Keratinocyte (primary cell): ENCODE data around the gene SOX15. TPM values are rescaled to one million over a fixed set of nuclear protein-coding genes. Genes with fewer than 3 reads are reported as not detected.

Source experiments
- DNase-seq: peaks from one replicate; pipeline ENCODE4 v3.0.0-alpha.2; 2011; ENCODE audit warnings: low read depth, missing footprints, low spot score
- FAIRE-seq: peaks from 2 replicates; lab custom pipeline; 2011; peaks lifted over from hg19 to GRCh38; lab: Jason Lieb, UNC
- H2AFZ ChIP-seq: 2 replicates; pipeline ENCODE4 v1.6.0; 2012; ENCODE audit warnings: low read length, control low read depth, inconsistent platforms; ENCODE audit not compliant: control insufficient read depth
- H3K27ac ChIP-seq: 2 replicates; pipeline ENCODE4 v1.5.1; 2011; ENCODE audit warnings: low read length; ENCODE audit not compliant: control insufficient read depth, insufficient read depth
- H3K27me3 ChIP-seq: 3 replicates; pipeline ENCODE4 v1.6.0; 2011; ENCODE audit warnings: low read length; ENCODE audit not compliant: control insufficient read depth, insufficient read depth; ENCODE audit errors: extremely low read depth
- H3K36me3 ChIP-seq, 2 experiments: 2 replicates in 1 of 2; 3 replicates in 1 of 2; pipeline ENCODE4 v1.5.1; 2011; ENCODE audit warnings: low read length in 2 of 2, mild to moderate bottlenecking in 1 of 2; ENCODE audit not compliant: control insufficient read depth in 2 of 2, insufficient read depth in 2 of 2; ENCODE audit errors: extremely low read depth in 1 of 2
- H3K4me1 ChIP-seq: 3 replicates; pipeline ENCODE4 v1.5.1; 2011; ENCODE audit warnings: low read length; ENCODE audit not compliant: control insufficient read depth, insufficient read depth; ENCODE audit errors: extremely low read depth
- H3K4me2 ChIP-seq: 3 replicates; pipeline ENCODE4 v1.6.0; 2011; ENCODE audit warnings: low read depth, low read length; ENCODE audit not compliant: control insufficient read depth, insufficient read depth; ENCODE audit errors: extremely low read depth
- H3K4me3 ChIP-seq, 3 experiments: fragments of 200-600 bp in 1 of 3; sonication (generic) in 1 of 3; 2 replicates in 2 of 3; 3 replicates in 1 of 3; pipeline ENCODE4 v1.5.1; 2011 to 2016; ENCODE audit warnings: low read length in 3 of 3, mild to moderate bottlenecking in 3 of 3, control low read depth in 2 of 3, inconsistent platforms in 1 of 3, low read depth in 1 of 3, mixed read lengths in 1 of 3, mixed run types in 1 of 3, moderate library complexity in 1 of 3; ENCODE audit not compliant: control insufficient read depth in 2 of 3, insufficient read depth in 2 of 3; ENCODE audit errors: extremely low read depth in 1 of 3
- H3K79me2 ChIP-seq: 2 replicates; pipeline ENCODE4 v1.6.0; 2012; ENCODE audit warnings: low read length; ENCODE audit not compliant: control insufficient read depth, insufficient read depth
- H3K9ac ChIP-seq: 3 replicates; pipeline ENCODE4 v1.6.0; 2011; ENCODE audit warnings: low read length; ENCODE audit not compliant: control insufficient read depth, insufficient read depth; ENCODE audit errors: extremely low read depth
- H3K9me1 ChIP-seq: 3 replicates; pipeline ENCODE4 v1.6.0; 2011; ENCODE audit warnings: low read length; ENCODE audit not compliant: control insufficient read depth, insufficient read depth; ENCODE audit errors: extremely low read depth
- H3K9me3 ChIP-seq: 2 replicates; pipeline ENCODE4 v1.5.1; 2012; ENCODE audit warnings: low read depth, low read length; ENCODE audit not compliant: control insufficient read depth
- H4K20me1 ChIP-seq: 3 replicates; pipeline ENCODE4 v1.6.0; 2011; ENCODE audit warnings: low read length; ENCODE audit not compliant: control insufficient read depth, insufficient read depth; ENCODE audit errors: extremely low read depth
- EZH2 ChIP-seq: IDR thresholded peaks from one replicate; pipeline ENCODE4 v1.6.1; 2012; ENCODE audit warnings: inconsistent platforms, mild to moderate bottlenecking, low read length, moderate library complexity
- dilution Hi-C: fragments of 300-500 bp; cut with MboI; formaldehyde crosslinking; loops from one replicate; pipeline ENCODE4 v1.7.0; 2020; ENCODE audit warnings: low sequenced_read_pairs; ENCODE audit not compliant: extremely low pct_ligation_motif_present
- polyA plus RNA-seq, 5 experiments: library from polyadenylated mRNA; depleted of rRNA in 3 of 5; stranded (reverse) in 3 of 5; stranded (forward) in 1 of 5; unstranded in 1 of 5; fragments of >200 nt; gene quantifications; 1 replicate in 1 of 5; 2 replicates in 3 of 5; 3 replicates in 1 of 5; pipeline versions ENCODE4 v1.2.1 to v1.2.3, GENCODE V29; 2011 to 2012; ENCODE audit warnings: missing spikeins in 2 of 5, low read depth in 1 of 5, low replicate concordance in 1 of 5
- TF ChIP-seq, protein P1 (sequence below), 3 experiments: IDR thresholded peaks in 1 of 3; conservative IDR thresholded peaks in 1 of 3; optimal IDR thresholded peaks in 1 of 3; 2 replicates in 2 of 3; 3 replicates in 1 of 3; pipeline versions ENCODE3 to v1.5.1; 2011; ENCODE audit warnings: low read length in 3 of 3, mild to moderate bottlenecking in 3 of 3, moderate library complexity in 2 of 3, control low read depth in 1 of 3, inconsistent platforms in 1 of 3; ENCODE audit not compliant: insufficient read depth in 2 of 3; ENCODE audit errors: extremely low read depth in 1 of 3

SOX15 gene
- polyA plus RNA-seq, 1 donor (not counting 4 experiments of a cell fraction or from before 2014, with no cell fraction given): 86.2 TPM

DNA sequence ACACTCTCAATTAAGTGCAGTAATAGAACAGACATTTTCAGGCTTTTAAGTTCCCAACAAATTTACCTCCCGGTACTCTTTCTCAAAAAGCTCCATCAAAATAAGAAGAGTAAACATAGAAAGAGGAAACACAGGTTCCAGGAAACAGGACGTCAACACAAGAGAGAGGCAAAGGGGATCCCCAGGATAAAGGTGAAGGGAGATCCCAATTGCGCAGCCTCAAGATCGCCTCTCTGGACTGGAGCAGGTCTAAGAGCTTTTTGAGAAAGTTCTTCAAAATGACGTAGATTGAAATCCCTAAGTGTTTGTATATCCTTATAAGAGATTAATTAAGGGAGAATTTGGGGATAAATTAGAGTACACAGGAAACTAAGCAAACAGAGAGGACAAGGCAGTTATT is 28.7 kb upstream of the SOX15 start:
- H4K20me1 ChIP-seq: no peaks in the 10 kb centered on the region
- H3K4me1 ChIP-seq: peaks cover 2% of the 10 kb centered on the region
- FAIRE-seq: no peak
- H3K9ac ChIP-seq: no peak overlapping the region
- TF ChIP-seq, protein P1, sequence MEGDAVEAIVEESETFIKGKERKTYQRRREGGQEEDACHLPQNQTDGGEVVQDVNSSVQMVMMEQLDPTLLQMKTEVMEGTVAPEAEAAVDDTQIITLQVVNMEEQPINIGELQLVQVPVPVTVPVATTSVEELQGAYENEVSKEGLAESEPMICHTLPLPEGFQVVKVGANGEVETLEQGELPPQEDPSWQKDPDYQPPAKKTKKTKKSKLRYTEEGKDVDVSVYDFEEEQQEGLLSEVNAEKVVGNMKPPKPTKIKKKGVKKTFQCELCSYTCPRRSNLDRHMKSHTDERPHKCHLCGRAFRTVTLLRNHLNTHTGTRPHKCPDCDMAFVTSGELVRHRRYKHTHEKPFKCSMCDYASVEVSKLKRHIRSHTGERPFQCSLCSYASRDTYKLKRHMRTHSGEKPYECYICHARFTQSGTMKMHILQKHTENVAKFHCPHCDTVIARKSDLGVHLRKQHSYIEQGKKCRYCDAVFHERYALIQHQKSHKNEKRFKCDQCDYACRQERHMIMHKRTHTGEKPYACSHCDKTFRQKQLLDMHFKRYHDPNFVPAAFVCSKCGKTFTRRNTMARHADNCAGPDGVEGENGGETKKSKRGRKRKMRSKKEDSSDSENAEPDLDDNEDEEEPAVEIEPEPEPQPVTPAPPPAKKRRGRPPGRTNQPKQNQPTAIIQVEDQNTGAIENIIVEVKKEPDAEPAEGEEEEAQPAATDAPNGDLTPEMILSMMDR (optimal IDR thresholded peaks at IDR 0.05 in 1 of 3, IDR thresholded peaks at IDR 0.05 in 1 of 3, conservative IDR thresholded peaks at IDR 0.05 in 1 of 3; ENCODE audit: extremely low read depth in 1 of 3, insufficient read depth in 2 of 3, low read length in 3 of 3): no peak
- no peak for TF ChIP-seq EZH2
- H3K4me2 ChIP-seq: no peak overlapping the region
- no peaks in the 10 kb centered on the region for H3K9me3 ChIP-seq
- no peaks in the 10 kb centered on the region for H3K36me3 ChIP-seq
- H3K9me1 ChIP-seq: no peaks in the 10 kb centered on the region
- dilution Hi-C loops: no loop called here
- peaks cover 8% of the 10 kb centered on the region for H3K79me2 ChIP-seq
- H3K27me3 ChIP-seq: no peaks in the 10 kb centered on the region
- H3K4me3 ChIP-seq: no peak overlapping the region
- no peak overlapping the region for H2AFZ ChIP-seq
- DNase-seq: no peak
- no peak overlapping the region for H3K27ac ChIP-seq

DNA sequence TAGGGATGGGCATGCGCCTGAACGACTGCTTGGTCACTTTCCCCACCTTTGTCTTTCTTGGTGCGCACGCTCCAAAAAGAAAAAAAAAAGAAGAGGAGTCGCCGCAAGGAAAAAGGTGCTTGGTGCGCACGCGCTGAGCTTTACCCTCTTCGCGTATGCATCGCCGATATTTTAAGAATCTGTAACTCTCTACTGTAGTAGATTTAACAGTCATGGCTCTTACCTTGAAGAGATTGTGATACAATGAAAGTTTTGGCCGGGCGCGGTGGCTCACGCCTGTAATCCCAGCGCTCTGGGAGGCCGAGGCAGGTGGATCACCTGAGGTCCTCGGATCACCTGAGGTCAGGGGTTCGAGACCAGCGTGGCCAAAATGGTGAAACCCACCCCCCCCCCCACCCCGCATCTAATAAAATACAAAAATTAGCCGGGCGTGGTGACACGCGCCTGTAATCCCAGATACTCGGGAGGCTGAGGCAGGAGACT is 25.4 kb upstream of the SOX15 start:
- Histone ChIP-seq H3K36me3 (peaks cover 0 to 5% of the 10 kb centered on the region in 2 experiments), H3K9ac (peak overlapping the region; percentile 61), H3K4me1 (peaks cover 20% of the 10 kb centered on the region), H2AFZ (peak overlapping the region; percentile 83), H3K9me3 (no peaks in the 10 kb centered on the region), H3K4me2 (peak overlapping the region; percentile 58), H3K79me2 (peaks cover 41% of the 10 kb centered on the region), H3K27me3 (no peaks in the 10 kb centered on the region), H3K9me1 (no peaks in the 10 kb centered on the region), H3K27ac (peak overlapping the region; percentile 40), H4K20me1 (peaks cover 3% of the 10 kb centered on the region), H3K4me3 (peak overlapping the region in 2 of 3 experiments; percentile 25 to 65)
- DNase-seq (no peak), FAIRE-seq (peak; percentile 36)
- no peak for TF ChIP-seq EZH2
- TF ChIP-seq, protein P1 (optimal IDR thresholded peaks at IDR 0.05 in 1 of 3, IDR thresholded peaks at IDR 0.05 in 1 of 3, conservative IDR thresholded peaks at IDR 0.05 in 1 of 3; ENCODE audit: extremely low read depth in 1 of 3, insufficient read depth in 2 of 3, low read length in 3 of 3): no peak
- dilution Hi-C loops: no loop called here
